ENCODE results near the gene ADIPOR2.
"Not testable (repeated sequence)": the region's sequence is repeated elsewhere in the genome, so short reads cannot be mapped to it uniquely, and the experiment has no call there.

ADIPOR2 gene

GRCh38 chr12:1705774-1706631 is 15.1 kb downstream of the ADIPOR2 start:
- no peak for DNase-seq

- no peak for DNase-seq
Measured at GRCh38 chr12:1706632-1706980, 15.7 kb downstream of the ADIPOR2 start.

GRCh38 chr12:1707051-1707450 is 16.2 kb downstream of the ADIPOR2 start:
- DNase-seq: no peak

- DNase-seq: not testable (repeated sequence)
Measured at GRCh38 chr12:1709968-1710367, 19.1 kb downstream of the ADIPOR2 start.

GRCh38 chr12:1710870-1711269 is 20.0 kb downstream of the ADIPOR2 start:
- not testable (repeated sequence) for DNase-seq

- DNase-seq: not testable (repeated sequence)
Measured at GRCh38 chr12:1711536-1712211, 20.8 kb downstream of the ADIPOR2 start.

- DNase-seq: not testable (repeated sequence)
Measured at GRCh38 chr12:1712305-1712704, 21.4 kb downstream of the ADIPOR2 start.

- DNase-seq: not testable (repeated sequence)
Measured at GRCh38 chr12:1712852-1713251, 22.0 kb downstream of the ADIPOR2 start.

GRCh38 chr12:1713783-1714348 is 23.0 kb downstream of the ADIPOR2 start:
- DNase-seq: not testable (repeated sequence)

GRCh38 chr12:1715459-1715858 is 24.6 kb downstream of the ADIPOR2 start:
- not testable (repeated sequence) for DNase-seq

- DNase-seq: no peak
Measured at GRCh38 chr12:1716215-1716862, 25.5 kb downstream of the ADIPOR2 start.

GRCh38 chr12:1716911-1717310 is 26.0 kb downstream of the ADIPOR2 start:
- no peak for DNase-seq

- no peak for DNase-seq
Measured at GRCh38 chr12:1719139-1719538, 28.3 kb downstream of the ADIPOR2 start.

- no peak for DNase-seq
Measured at GRCh38 chr12:1720494-1720893, 29.6 kb downstream of the ADIPOR2 start.

GRCh38 chr12:1723721-1724120 is 32.9 kb downstream of the ADIPOR2 start:
- no peak for DNase-seq

GRCh38 chr12:1724250-1724649 is 33.4 kb downstream of the ADIPOR2 start:
- no peak for DNase-seq

GRCh38 chr12:1726753-1727152 is 35.9 kb downstream of the ADIPOR2 start:
- no peak for DNase-seq

- DNase-seq: no peak
Measured at GRCh38 chr12:1728824-1729223, 38.0 kb downstream of the ADIPOR2 start.

GRCh38 chr12:1731019-1731687 is 40.3 kb downstream of the ADIPOR2 start:
- no peak for DNase-seq

GRCh38 chr12:1731688-1732078 is 40.8 kb downstream of the ADIPOR2 start:
- DNase-seq: not testable (repeated sequence)

- no peak for DNase-seq
Measured at GRCh38 chr12:1732914-1733313, 42.0 kb downstream of the ADIPOR2 start.

GRCh38 chr12:1733712-1734111 is 42.8 kb downstream of the ADIPOR2 start:
- not testable (repeated sequence) for DNase-seq

All from 8988T (cell line).